ENCODE data around the gene MEGF9.

DNA sequence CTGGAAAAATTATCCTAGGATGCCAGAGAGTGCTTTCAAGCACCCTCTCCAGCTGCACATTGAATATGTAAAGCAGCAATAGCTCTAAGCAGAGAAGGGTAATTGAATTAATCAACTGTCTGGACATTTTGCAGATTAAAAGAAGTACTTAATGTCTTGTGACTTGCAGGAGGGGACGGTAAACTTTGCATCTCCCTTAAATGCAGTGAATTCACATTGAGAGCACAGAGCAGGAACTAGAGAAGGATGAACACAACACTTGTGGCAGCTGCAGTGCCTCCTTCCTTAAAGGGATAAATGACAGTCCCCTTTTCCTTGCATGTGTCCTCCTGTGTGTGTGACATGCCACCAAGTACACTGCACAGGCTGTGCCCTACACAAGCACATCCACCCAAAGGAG is 126.9 kb downstream of the MEGF9 start:
- TF ChIP-seq CTCF (conservative IDR thresholded peaks at IDR 0.05; ENCODE audit: low read depth, low read length) (no peak), EZH2 (IDR thresholded peaks at IDR 0.05; ENCODE audit: borderline replicate concordance, low read depth, low read length, poor library complexity, severe bottlenecking) (no peak)
